Uterus (tissue), 2 donors: ENCODE results near the gene NCAM2.

Experiments used
- POLR2A ChIP-seq, 2 donors: fragments of 450-650 bp; IDR thresholded peaks; one replicate each; pipeline ENCODE4 v1.6.1; 2016; ENCODE audit warnings: antibody characterized with exemption in 2 of 2, mild to moderate bottlenecking in 1 of 2, moderate library complexity in 1 of 2
- TF ChIP-seq, protein P1 (sequence below), 4 experiments: fragments of 200-600 bp in 2 of 4; fragments of 450-650 bp in 2 of 4; sonication (generic) in 2 of 4; IDR thresholded peaks; one replicate each; pipeline ENCODE4 v1.5.1; 2016 to 2019; ENCODE audit warnings: antibody characterized with exemption in 4 of 4, mild to moderate bottlenecking in 2 of 4, moderate library complexity in 1 of 4

DNA sequence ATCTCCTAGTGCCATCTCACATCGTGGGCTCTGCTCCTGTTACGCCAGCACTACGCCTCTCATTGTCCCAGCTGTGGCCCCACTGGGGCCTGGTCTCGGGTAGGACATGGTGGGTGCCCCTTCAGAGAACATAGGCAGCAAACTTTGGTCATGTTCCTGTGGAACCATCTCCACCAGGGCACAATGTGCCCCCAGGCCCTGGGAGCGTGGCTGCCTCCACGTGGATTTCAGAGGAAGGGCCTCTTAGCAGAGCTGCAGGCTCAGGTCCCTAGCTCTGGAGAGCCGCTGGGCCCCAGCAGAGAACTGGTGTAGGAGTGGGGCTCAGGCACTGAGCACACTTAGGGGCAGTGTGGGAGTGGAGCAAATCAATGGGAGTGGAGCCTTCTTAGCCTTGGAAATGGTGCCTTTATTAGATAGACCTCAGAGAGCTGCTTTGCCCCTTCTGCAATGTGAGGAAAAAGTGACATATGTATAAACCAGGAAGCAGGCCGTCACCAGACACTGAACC lies 460.0 kb downstream of the NCAM2 start:
- TF ChIP-seq, protein P1, sequence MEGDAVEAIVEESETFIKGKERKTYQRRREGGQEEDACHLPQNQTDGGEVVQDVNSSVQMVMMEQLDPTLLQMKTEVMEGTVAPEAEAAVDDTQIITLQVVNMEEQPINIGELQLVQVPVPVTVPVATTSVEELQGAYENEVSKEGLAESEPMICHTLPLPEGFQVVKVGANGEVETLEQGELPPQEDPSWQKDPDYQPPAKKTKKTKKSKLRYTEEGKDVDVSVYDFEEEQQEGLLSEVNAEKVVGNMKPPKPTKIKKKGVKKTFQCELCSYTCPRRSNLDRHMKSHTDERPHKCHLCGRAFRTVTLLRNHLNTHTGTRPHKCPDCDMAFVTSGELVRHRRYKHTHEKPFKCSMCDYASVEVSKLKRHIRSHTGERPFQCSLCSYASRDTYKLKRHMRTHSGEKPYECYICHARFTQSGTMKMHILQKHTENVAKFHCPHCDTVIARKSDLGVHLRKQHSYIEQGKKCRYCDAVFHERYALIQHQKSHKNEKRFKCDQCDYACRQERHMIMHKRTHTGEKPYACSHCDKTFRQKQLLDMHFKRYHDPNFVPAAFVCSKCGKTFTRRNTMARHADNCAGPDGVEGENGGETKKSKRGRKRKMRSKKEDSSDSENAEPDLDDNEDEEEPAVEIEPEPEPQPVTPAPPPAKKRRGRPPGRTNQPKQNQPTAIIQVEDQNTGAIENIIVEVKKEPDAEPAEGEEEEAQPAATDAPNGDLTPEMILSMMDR (IDR thresholded peaks at IDR 0.05), result no peak
- no peak for TF ChIP-seq POLR2A (IDR thresholded peaks at IDR 0.05)
